ENCODE measurements around the gene PTPRD. TPM values are rescaled to one million over a fixed set of nuclear protein-coding genes. Genes with fewer than 3 reads are reported as not detected.
A peak's percentile ranks its signal among the peaks of the same experiment; 100 is the strongest.

The PTPRD gene
- total RNA-seq, 1 experiment from 2014 or later = not detected

DNA sequence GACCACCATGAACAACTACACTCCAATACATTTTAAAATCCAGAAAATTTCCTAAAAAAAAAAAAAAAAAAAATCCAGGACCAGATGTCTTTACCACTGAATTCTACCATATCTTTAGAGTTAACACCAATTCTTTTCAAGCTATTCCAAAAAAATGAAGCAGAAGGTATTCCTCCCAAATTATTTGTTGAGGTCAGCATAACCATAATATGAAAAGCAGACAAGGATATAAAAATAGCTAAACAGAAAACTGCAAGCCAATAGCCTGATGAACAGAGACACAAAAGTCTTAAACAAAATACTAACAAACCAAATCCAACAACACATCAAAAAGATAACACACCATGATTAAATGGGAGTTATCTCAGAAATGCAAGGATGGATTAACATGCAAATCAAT is 695.4 kb downstream of the PTPRD start:
- TF ChIP-seq, protein P1, sequence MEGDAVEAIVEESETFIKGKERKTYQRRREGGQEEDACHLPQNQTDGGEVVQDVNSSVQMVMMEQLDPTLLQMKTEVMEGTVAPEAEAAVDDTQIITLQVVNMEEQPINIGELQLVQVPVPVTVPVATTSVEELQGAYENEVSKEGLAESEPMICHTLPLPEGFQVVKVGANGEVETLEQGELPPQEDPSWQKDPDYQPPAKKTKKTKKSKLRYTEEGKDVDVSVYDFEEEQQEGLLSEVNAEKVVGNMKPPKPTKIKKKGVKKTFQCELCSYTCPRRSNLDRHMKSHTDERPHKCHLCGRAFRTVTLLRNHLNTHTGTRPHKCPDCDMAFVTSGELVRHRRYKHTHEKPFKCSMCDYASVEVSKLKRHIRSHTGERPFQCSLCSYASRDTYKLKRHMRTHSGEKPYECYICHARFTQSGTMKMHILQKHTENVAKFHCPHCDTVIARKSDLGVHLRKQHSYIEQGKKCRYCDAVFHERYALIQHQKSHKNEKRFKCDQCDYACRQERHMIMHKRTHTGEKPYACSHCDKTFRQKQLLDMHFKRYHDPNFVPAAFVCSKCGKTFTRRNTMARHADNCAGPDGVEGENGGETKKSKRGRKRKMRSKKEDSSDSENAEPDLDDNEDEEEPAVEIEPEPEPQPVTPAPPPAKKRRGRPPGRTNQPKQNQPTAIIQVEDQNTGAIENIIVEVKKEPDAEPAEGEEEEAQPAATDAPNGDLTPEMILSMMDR (conservative IDR thresholded peaks at IDR 0.05; ENCODE audit: low read depth, low read length) = no peak
- no peak for TF ChIP-seq EZH2 (IDR thresholded peaks at IDR 0.05; ENCODE audit: borderline replicate concordance, low read depth, low read length, poor library complexity, severe bottlenecking)
- H3K9me3 ChIP-seq (ENCODE audit: low read depth, low read length, poor library complexity, severe bottlenecking) = peaks cover 3% of the 10 kb centered on the region
- no peaks in the 10 kb centered on the region for H3K36me3 ChIP-seq (ENCODE audit: insufficient read depth, low read length, poor library complexity, severe bottlenecking)
- CTCF ChIA-PET = no interaction called here
- BruUV-seq (replicated peaks) = no TSS peak
- no peaks in the 10 kb centered on the region for H3K4me1 ChIP-seq (ENCODE audit: insufficient read depth, low read length, poor library complexity, severe bottlenecking)
- H3K4me3 ChIP-seq (ENCODE audit: low read depth, low read length, poor library complexity, severe bottlenecking) = no peak overlapping the region
- DNase-seq (ENCODE audit: low spot score) = no peak
- H3K27ac ChIP-seq (ENCODE audit: low read depth, low read length, poor library complexity, severe bottlenecking) = no peak overlapping the region
- POLR2A ChIA-PET (ENCODE audit: low non-redundant PET) = no interaction called here
- H3K27me3 ChIP-seq (replicated peaks; ENCODE audit: insufficient read depth, low read depth, low read length, poor library complexity) = peaks cover 6% of the 10 kb centered on the region
- intact Hi-C loops (cut with micrococcal nuclease; ENCODE audit: unreplicated experiment) = loop anchor here (10.0 kb wide), 1 partner anchor 313 kb away; no protein-coding TSS in a partner anchor

- H3K4me3 ChIP-seq (ENCODE audit: low read depth, low read length, poor library complexity, severe bottlenecking) = no peak overlapping the region
- POLR2A ChIA-PET (ENCODE audit: low non-redundant PET) = no interaction called here
These were observed 698.6 kb downstream of the PTPRD start for GRCh38 chr9:9914174-9914573.

GRCh38 chr9:9913276-9913832 is 699.4 kb downstream of the PTPRD start:
- ChIA-PET POLR2A (ENCODE audit: low non-redundant PET) (no interaction called here), CTCF (no interaction called here)
- BruUV-seq (replicated peaks) = no TSS peak
- H3K4me3 ChIP-seq (ENCODE audit: low read depth, low read length, poor library complexity, severe bottlenecking) = no peak overlapping the region
- peaks cover 4% of the 10 kb centered on the region for H3K27me3 ChIP-seq (replicated peaks; ENCODE audit: insufficient read depth, low read depth, low read length, poor library complexity)
- H3K9me3 ChIP-seq (ENCODE audit: low read depth, low read length, poor library complexity, severe bottlenecking) = peaks cover 3% of the 10 kb centered on the region
- no peaks in the 10 kb centered on the region for H3K4me1 ChIP-seq (ENCODE audit: insufficient read depth, low read length, poor library complexity, severe bottlenecking)
- intact Hi-C loops (cut with micrococcal nuclease; ENCODE audit: unreplicated experiment) = loop anchor here (10.0 kb wide), 1 partner anchor 309 kb away; no protein-coding TSS in a partner anchor
- TF ChIP-seq EZH2 (IDR thresholded peaks at IDR 0.05; ENCODE audit: borderline replicate concordance, low read depth, low read length, poor library complexity, severe bottlenecking) = no peak
- TF ChIP-seq, protein P1 (conservative IDR thresholded peaks at IDR 0.05; ENCODE audit: low read depth, low read length) = no peak
- H3K36me3 ChIP-seq (ENCODE audit: insufficient read depth, low read length, poor library complexity, severe bottlenecking) = no peaks in the 10 kb centered on the region
- no peak for DNase-seq (ENCODE audit: low spot score)
- no peak overlapping the region for H3K27ac ChIP-seq (ENCODE audit: low read depth, low read length, poor library complexity, severe bottlenecking)

More at GRCh38 chr9:9914174-9914573, 698.6 kb downstream of the PTPRD start:
- intact Hi-C loops (cut with micrococcal nuclease; ENCODE audit: unreplicated experiment) = loop anchor here (10.0 kb wide), 1 partner anchor 309 kb away; no protein-coding TSS in a partner anchor
- no peak for TF ChIP-seq EZH2 (IDR thresholded peaks at IDR 0.05; ENCODE audit: borderline replicate concordance, low read depth, low read length, poor library complexity, severe bottlenecking)
- TF ChIP-seq, protein P1 (conservative IDR thresholded peaks at IDR 0.05; ENCODE audit: low read depth, low read length) = no peak
- DNase-seq (ENCODE audit: low spot score) = peak; percentile 2
- no peaks in the 10 kb centered on the region for H3K4me1 ChIP-seq (ENCODE audit: insufficient read depth, low read length, poor library complexity, severe bottlenecking)
- H3K36me3 ChIP-seq (ENCODE audit: insufficient read depth, low read length, poor library complexity, severe bottlenecking) = no peaks in the 10 kb centered on the region
- H3K9me3 ChIP-seq (ENCODE audit: low read depth, low read length, poor library complexity, severe bottlenecking) = peaks cover 3% of the 10 kb centered on the region
- CTCF ChIA-PET = no interaction called here
- BruUV-seq (replicated peaks) = no TSS peak
- no peak overlapping the region for H3K27ac ChIP-seq (ENCODE audit: low read depth, low read length, poor library complexity, severe bottlenecking)
- peaks cover 4% of the 10 kb centered on the region for H3K27me3 ChIP-seq (replicated peaks; ENCODE audit: insufficient read depth, low read depth, low read length, poor library complexity)
